ENCODE results near the gene GALNTL6. TPM values are rescaled to one million over a fixed set of nuclear protein-coding genes. Genes with fewer than 3 reads are reported as not detected.

The GALNTL6 gene
- total and polyA plus RNA-seq, 2 donors (not counting 3 experiments of a cell fraction or from before 2014, with no cell fraction given): not detected

GRCh38 chr4:172871381-172871780 lies 1058.2 kb downstream of the GALNTL6 start:
- no peak overlapping the region for H3K4me3 ChIP-seq (replicated peaks in 1 of 3; ENCODE audit: insufficient read depth in 1 of 3, low read depth in 1 of 3, low read length in 3 of 3)
- POLR2A ChIA-PET: no interaction called here
- TF ChIP-seq MAX (IDR thresholded peaks at IDR 0.05; ENCODE audit: insufficient read depth, insufficient read length): no peak
- no peak for TF ChIP-seq POLR2AphosphoS5 (IDR thresholded peaks at IDR 0.05; ENCODE audit: insufficient read depth, low read depth, low read length)
- no peak for TF ChIP-seq CTCF (IDR thresholded peaks at IDR 0.05; ENCODE audit: extremely low read depth in 1 of 2, insufficient read depth in 1 of 2, low read depth in 1 of 2, low read length in 2 of 2)
- no peak for TF ChIP-seq MYC (IDR thresholded peaks at IDR 0.05; ENCODE audit: low read depth, low read length)
- no peak for TF ChIP-seq POLR2A (IDR thresholded peaks at IDR 0.05; ENCODE audit: low read depth, low read length)
- no peak for TF ChIP-seq FOS (IDR thresholded peaks at IDR 0.05; ENCODE audit: borderline replicate concordance, insufficient read depth, low read length)
- no peak for TF ChIP-seq JUN (IDR thresholded peaks at IDR 0.05; ENCODE audit: borderline replicate concordance, insufficient read depth, insufficient read length, low read depth)
- no peak for TF ChIP-seq GATA2 (IDR thresholded peaks at IDR 0.05; ENCODE audit: insufficient read depth, insufficient read length, low read depth, low read length)
- no peak for TF ChIP-seq EZH2 (IDR thresholded peaks at IDR 0.05; ENCODE audit: borderline replicate concordance, low read depth, low read length, severe bottlenecking)
- no peak overlapping the region for H2AFZ ChIP-seq (ENCODE audit: low read depth, low read length)
- H3K27me3 ChIP-seq (ENCODE audit: control insufficient read depth in 2 of 2, insufficient read depth in 2 of 2, low read length in 2 of 2): no peaks in the 10 kb centered on the region
- H3K27ac ChIP-seq (ENCODE audit: insufficient read depth, low read depth, low read length): no peak overlapping the region
- no peaks in the 10 kb centered on the region for H3K9me1 ChIP-seq (replicated peaks; ENCODE audit: control insufficient read depth, extremely low read depth, insufficient read depth, low read length)
- no peak overlapping the region for H3K9ac ChIP-seq (replicated peaks; ENCODE audit: extremely low read depth, insufficient read depth, low read length)
- intact Hi-C loops (cut with micrococcal nuclease) (no loop called here), dilution Hi-C loops (cut with MboI; ENCODE audit: extremely low pct_ligation_motif_present, low sequenced_read_pairs) (no loop called here)
- H3K79me2 ChIP-seq (ENCODE audit: control insufficient read depth, insufficient read depth, low read length): no peaks in the 10 kb centered on the region
- BruUV-seq (replicated peaks): no TSS peak
- no peak for FAIRE-seq
- H4K20me1 ChIP-seq (replicated peaks; ENCODE audit: control insufficient read depth, extremely low read depth, insufficient read depth, low read length): no peaks in the 10 kb centered on the region
- CTCF ChIA-PET: no interaction called here
- H3K4me2 ChIP-seq (ENCODE audit: insufficient read depth, low read length): no peak overlapping the region
- DNase-seq (ENCODE audit: low read depth, low spot score): no peak
- H3K4me1 ChIP-seq (ENCODE audit: control insufficient read depth, extremely low read depth, insufficient read depth, low read length): no peaks in the 10 kb centered on the region
- no peaks in the 10 kb centered on the region for H3K36me3 ChIP-seq (ENCODE audit: control insufficient read depth in 2 of 2, extremely low read depth in 1 of 2, insufficient read depth in 2 of 2, low read length in 2 of 2)
- H3K9me3 ChIP-seq (replicated peaks; ENCODE audit: control insufficient read depth, insufficient read depth, low read length): no peaks in the 10 kb centered on the region

All from endothelial cell of umbilical vein (primary cell).